ENCODE measurements around the gene SDR39U1.
A peak's percentile ranks its signal among the peaks of the same experiment; 100 is the strongest.

The SDR39U1 gene

DNA sequence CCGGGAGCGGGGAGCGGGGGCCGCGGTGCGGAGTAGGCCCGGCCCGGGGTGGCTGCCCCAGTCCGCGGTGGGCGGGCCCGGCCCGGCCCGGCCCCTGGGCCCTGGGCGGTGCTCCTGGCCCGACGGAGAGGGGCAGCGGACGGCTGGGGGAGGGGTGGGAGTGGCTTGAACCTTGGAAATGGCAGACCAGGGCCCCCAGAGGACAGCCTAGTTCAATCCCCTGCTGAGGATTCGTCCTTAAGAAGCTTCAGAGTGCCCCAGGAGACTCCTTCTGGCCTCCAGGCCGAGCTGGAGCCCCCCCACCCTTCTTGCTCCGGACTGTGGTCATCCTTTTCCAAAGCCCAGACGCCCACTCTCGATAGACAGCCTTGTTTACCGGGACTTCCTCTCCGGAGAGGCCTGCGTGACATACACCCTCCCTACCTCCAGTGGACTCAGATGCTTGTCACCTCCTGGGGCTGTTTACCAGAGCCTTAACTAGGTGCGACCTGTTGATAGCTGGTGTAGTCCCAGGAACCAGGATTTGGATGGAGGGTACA lies 12.4 kb downstream of the SDR39U1 start:
- TF ChIP-seq, protein P1, sequence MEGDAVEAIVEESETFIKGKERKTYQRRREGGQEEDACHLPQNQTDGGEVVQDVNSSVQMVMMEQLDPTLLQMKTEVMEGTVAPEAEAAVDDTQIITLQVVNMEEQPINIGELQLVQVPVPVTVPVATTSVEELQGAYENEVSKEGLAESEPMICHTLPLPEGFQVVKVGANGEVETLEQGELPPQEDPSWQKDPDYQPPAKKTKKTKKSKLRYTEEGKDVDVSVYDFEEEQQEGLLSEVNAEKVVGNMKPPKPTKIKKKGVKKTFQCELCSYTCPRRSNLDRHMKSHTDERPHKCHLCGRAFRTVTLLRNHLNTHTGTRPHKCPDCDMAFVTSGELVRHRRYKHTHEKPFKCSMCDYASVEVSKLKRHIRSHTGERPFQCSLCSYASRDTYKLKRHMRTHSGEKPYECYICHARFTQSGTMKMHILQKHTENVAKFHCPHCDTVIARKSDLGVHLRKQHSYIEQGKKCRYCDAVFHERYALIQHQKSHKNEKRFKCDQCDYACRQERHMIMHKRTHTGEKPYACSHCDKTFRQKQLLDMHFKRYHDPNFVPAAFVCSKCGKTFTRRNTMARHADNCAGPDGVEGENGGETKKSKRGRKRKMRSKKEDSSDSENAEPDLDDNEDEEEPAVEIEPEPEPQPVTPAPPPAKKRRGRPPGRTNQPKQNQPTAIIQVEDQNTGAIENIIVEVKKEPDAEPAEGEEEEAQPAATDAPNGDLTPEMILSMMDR (IDR thresholded peaks at IDR 0.05), result no peak
- no peak for TF ChIP-seq ZFX (IDR thresholded peaks at IDR 0.05; ENCODE audit: borderline replicate concordance)
- peak overlapping the region; percentile 81 for H3K27ac ChIP-seq

- H3K27ac ChIP-seq, result peak within 1 kb of the TSS; percentile 81
These were observed 13.0 kb downstream of the SDR39U1 start, which contains the start of the genes CBLN3 and KHNYN for GRCh38 chr14:24429395-24430142. CBLN3 (minus strand) TSS chr14:24429668; CDS start chr14:24429054, 614 bp downstream. KHNYN (plus strand) TSS chr14:24429954; CDS start chr14:24430731, 777 bp downstream.

DNA sequence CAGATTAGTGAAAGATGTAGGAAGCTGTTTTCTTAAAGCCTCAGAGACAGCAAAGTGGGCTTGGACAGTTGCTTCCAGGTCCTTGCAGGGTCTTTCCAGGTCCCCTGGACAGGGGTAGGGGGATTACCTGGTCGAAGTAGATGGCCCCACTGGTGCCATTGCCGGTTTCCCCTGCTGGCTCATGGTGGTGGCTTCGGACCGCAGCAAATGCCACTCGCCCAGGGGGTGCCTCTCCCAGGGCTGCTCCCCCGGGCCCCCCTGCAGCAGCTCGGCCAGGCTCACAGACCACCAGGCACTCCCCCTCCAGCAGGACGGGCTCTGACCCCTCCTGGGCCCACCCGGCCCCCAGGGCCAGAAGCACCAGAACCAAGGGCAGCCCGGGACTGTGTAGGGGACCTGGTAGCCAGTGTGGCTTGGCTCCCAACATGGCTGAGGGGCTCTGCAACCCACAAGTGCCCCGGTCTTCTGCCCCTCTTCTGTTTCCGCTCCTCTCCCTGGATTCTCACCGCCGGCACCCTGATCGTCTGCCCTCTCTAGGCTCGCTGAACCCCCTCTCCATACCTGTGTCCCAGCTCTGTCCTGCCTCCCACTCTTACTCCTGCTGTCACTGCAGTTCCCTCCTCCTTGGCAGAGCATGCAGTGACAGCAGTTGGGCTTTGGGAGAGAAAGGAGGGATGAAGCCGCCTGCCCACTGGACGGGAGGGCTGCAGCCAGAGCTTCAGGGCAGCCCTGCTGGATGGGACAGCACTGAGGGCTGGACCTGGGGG lies 13.8 kb downstream of the SDR39U1 start:
- no peak for TF ChIP-seq ZFX (IDR thresholded peaks at IDR 0.05; ENCODE audit: borderline replicate concordance)
- TF ChIP-seq, protein P1 (IDR thresholded peaks at IDR 0.05), result no peak
- H3K27ac ChIP-seq, result peak overlapping the region; percentile 81

More at GRCh38 chr14:24429395-24430142, 13.0 kb downstream of the SDR39U1 start, which contains the start of the genes CBLN3 and KHNYN:
- TF ChIP-seq ZFX (IDR thresholded peaks at IDR 0.05; ENCODE audit: borderline replicate concordance), result no peak
- TF ChIP-seq, protein P1 (IDR thresholded peaks at IDR 0.05), result no peak

DNA sequence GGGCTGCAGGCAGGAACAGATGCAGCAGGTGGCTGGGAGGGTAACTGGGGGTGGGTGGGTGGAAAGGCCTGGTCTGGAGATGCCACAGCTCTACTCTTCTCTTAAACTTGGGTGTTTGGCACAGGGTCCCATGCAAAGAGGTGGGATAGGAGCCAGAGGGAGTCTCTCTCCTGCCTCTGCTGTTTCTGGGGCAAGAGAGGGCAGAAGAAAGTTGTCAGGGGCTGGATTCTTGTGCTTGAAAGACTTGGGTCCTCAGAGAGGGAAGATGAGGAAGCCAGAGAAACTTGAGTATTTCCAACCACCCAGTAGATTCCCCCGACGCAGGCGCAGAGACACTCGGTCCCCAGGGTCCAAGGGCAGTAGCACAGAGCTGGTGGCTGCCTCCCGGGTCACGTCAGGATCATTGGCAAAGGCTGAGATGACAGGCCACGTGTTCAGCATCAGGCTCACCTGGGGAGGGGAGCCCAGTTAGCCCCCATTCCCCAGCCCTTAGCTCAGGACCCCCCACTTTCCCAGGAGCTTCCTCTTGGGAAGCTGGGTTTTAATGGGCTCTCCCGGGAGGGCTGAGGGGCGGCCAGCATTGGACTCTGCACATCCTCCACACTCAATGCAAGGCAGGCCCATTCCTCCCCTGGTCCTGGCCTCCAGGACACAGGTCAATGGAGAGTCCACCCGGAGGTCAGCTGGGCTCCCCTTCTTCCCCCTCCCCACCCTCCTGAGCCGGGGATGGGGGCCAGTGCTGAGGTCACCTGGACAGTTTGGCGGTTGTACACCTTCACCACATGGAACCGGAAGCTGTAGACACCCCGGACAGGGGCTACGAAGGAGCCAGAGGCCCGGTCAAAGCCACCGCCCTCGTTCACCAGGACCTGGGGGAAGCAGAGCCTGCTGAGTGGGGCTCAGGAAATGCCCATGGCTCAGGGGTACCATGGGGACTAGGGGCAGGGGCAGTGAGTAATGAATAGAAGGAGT lies 14.8 kb downstream of the SDR39U1 start:
- TF ChIP-seq, protein P1 (IDR thresholded peaks at IDR 0.05), result no peak
- TF ChIP-seq ZFX (IDR thresholded peaks at IDR 0.05; ENCODE audit: borderline replicate concordance), result no peak
- H3K27ac ChIP-seq, result no peak overlapping the region

GRCh38 chr14:24426912-24427536 lies 15.6 kb downstream of the SDR39U1 start:
- no peak overlapping the region for H3K27ac ChIP-seq
- no peak for TF ChIP-seq ZFX (IDR thresholded peaks at IDR 0.05; ENCODE audit: borderline replicate concordance)
- TF ChIP-seq, protein P1 (IDR thresholded peaks at IDR 0.05), result no peak
